GM23338 (cell line): ENCODE results near the gene IL1R1. TPM values are rescaled to one million over a fixed set of nuclear protein-coding genes. Genes with fewer than 3 reads are reported as not detected.

Experiments used
- ATAC-seq: fragments of 200-7000 bp; cut with Tn5 transposase; 3 replicates; pipeline ENCODE4 v1.9.1; 2020
- DNase-seq: peaks from one replicate; pipeline ENCODE4 v3.0.0-alpha.2; 2015; ENCODE audit warnings: low spot score
- H2AFZ ChIP-seq: fragments of 200-600 bp; sonication (generic); 2 replicates; pipeline ENCODE4 v1.8.0; 2016; ENCODE audit warnings: antibody characterized with exemption, mild to moderate bottlenecking, moderate library complexity
- H3F3A ChIP-seq: fragments of 200-600 bp; sonication (generic); replicated peaks from 2 replicates; pipeline ENCODE4 v1.8.0; 2017; ENCODE audit warnings: antibody characterized with exemption, mixed run types, low read depth
- H3K27ac ChIP-seq: fragments of 200-600 bp; sonication (generic); 2 replicates; pipeline ENCODE4 v1.6.1; 2016; ENCODE audit warnings: low read depth
- H3K27me3 ChIP-seq: fragments of 200-600 bp; sonication (generic); 2 replicates; pipeline ENCODE4 v1.8.0; 2016; ENCODE audit warnings: mild to moderate bottlenecking, mixed run types, moderate library complexity; ENCODE audit not compliant: insufficient read depth
- H3K36me3 ChIP-seq: fragments of 200-600 bp; sonication (generic); 2 replicates; pipeline ENCODE4 v1.8.0; 2016; ENCODE audit warnings: mild to moderate bottlenecking; ENCODE audit not compliant: insufficient read depth
- H3K4me1 ChIP-seq: fragments of 200-600 bp; sonication (generic); 2 replicates; pipeline ENCODE4 v1.8.0; 2016; ENCODE audit warnings: mild to moderate bottlenecking, moderate library complexity; ENCODE audit not compliant: insufficient read depth
- H3K4me2 ChIP-seq: fragments of 200-600 bp; sonication (generic); 2 replicates; pipeline ENCODE4 v1.7.1; 2017; ENCODE audit warnings: mixed run types
- H3K4me3 ChIP-seq: fragments of 200-600 bp; sonication (generic); 2 replicates; pipeline ENCODE4 v1.6.1; 2016; ENCODE audit warnings: mixed run types
- H3K79me2 ChIP-seq: fragments of 200-600 bp; sonication (generic); replicated peaks from 2 replicates; pipeline ENCODE4 v1.8.0; 2017; ENCODE audit warnings: mild to moderate bottlenecking; ENCODE audit not compliant: insufficient read depth
- H3K9me2 ChIP-seq: fragments of 200-600 bp; sonication (generic); 2 replicates; pipeline ENCODE4 v1.8.0; 2017; ENCODE audit not compliant: insufficient read depth
- H4K20me1 ChIP-seq: fragments of 200-600 bp; sonication (generic); replicated peaks from 2 replicates; pipeline ENCODE4 v1.8.0; 2017; ENCODE audit warnings: mild to moderate bottlenecking; ENCODE audit not compliant: insufficient read depth
- H3K27ac Mint-ChIP-seq: 2 replicates; pipeline ENCODE4 v1.8.0; 2020; ENCODE audit warnings: inconsistent platforms, mild to moderate bottlenecking, moderate library complexity, mixed read lengths
- H3K27me3 Mint-ChIP-seq: 3 replicates; pipeline ENCODE4 v1.8.0; 2022; ENCODE audit warnings: low read depth, mild to moderate bottlenecking, moderate library complexity, mixed read lengths, inconsistent platforms; ENCODE audit not compliant: insufficient read depth, poor library complexity
- H3K36me3 Mint-ChIP-seq: 3 replicates; pipeline ENCODE4 v1.8.0; 2021; ENCODE audit warnings: low read depth, mild to moderate bottlenecking, inconsistent platforms, moderate library complexity, mixed read lengths
- H3K4me1 Mint-ChIP-seq: 3 replicates; pipeline ENCODE4 v1.8.0; 2020; ENCODE audit warnings: mild to moderate bottlenecking, inconsistent platforms, mixed read lengths
- H3K4me3 Mint-ChIP-seq: 3 replicates; pipeline ENCODE4 v1.8.0; 2021; ENCODE audit warnings: moderate library complexity, mild to moderate bottlenecking, inconsistent platforms, mixed read lengths
- H3K9me3 Mint-ChIP-seq: 3 replicates; pipeline ENCODE4 v1.8.0; 2020; ENCODE audit warnings: moderate library complexity, mild to moderate bottlenecking, inconsistent platforms, mixed read lengths
- CREB1 ChIP-seq: fragments of 250-450 bp; sonication (Bioruptor Pico); IDR thresholded peaks from 2 replicates; pipeline ENCODE4 v1.5.0; 2020; ENCODE audit warnings: low read depth, mild to moderate bottlenecking, moderate library complexity
- EZH2 ChIP-seq: fragments of 200-600 bp; sonication (generic); IDR thresholded peaks from one replicate; pipeline ENCODE4 v1.8.0; 2017; ENCODE audit warnings: antibody characterized with exemption, mild to moderate bottlenecking, low read depth; ENCODE audit not compliant: unreplicated experiment
- EZH2phosphoT487 ChIP-seq: fragments of 200-600 bp; sonication (generic); IDR thresholded peaks from one replicate; pipeline ENCODE4 v1.8.1; 2018; ENCODE audit warnings: antibody characterized with exemption; ENCODE audit not compliant: unreplicated experiment
- JUNB ChIP-seq: IDR thresholded peaks from one replicate; pipeline ENCODE4 v1.6.1; 2016; ENCODE audit warnings: antibody characterized with exemption; ENCODE audit not compliant: unreplicated experiment
- NANOG ChIP-seq: IDR thresholded peaks from 2 replicates; pipeline ENCODE4 v1.6.1; 2016; ENCODE audit warnings: antibody characterized with exemption, borderline replicate concordance
- POLR2AphosphoS5 ChIP-seq: IDR thresholded peaks from 2 replicates; pipeline ENCODE4 v1.6.1; 2016; ENCODE audit warnings: antibody characterized with exemption, low read depth
- STAT1 ChIP-seq: IDR thresholded peaks from one replicate; pipeline ENCODE4 v1.6.1; 2016; ENCODE audit warnings: antibody characterized with exemption; ENCODE audit not compliant: unreplicated experiment
- ZNF114 ChIP-seq: fragments of 250-450 bp; sonication (Bioruptor Pico); IDR thresholded peaks from 2 replicates; pipeline ENCODE4 v1.5.0; 2020; ENCODE audit warnings: mild to moderate bottlenecking, moderate library complexity
- ZNF331 ChIP-seq: fragments of 250-450 bp; sonication (Bioruptor Pico); IDR thresholded peaks from 2 replicates; pipeline ENCODE4 v1.5.0; 2020; ENCODE audit warnings: low read depth, mild to moderate bottlenecking, moderate library complexity
- polyA plus RNA-seq: library from polyadenylated mRNA; unstranded; fragments of >200 nt; fragmentation: Nextera tagmentation; extraction: Ambion mirVana; gene quantifications from 2 replicates; pipeline ENCODE4 v1.2.1, GENCODE V29; 2016
- total RNA-seq: library from RNA; depleted of rRNA; stranded (reverse); fragments of >200 nt; shearing (Covaris generic); gene quantifications from 2 replicates; pipeline ENCODE4 v1.2.3, GENCODE V29; 2014
- TF ChIP-seq, protein P1 (sequence below): IDR thresholded peaks from 2 replicates; pipeline ENCODE4 v1.6.1; 2016; ENCODE audit warnings: antibody characterized with exemption
- TF ChIP-seq, protein P2 (sequence below), 2 experiments: fragments of 200-600 bp in 1 of 2; sonication (generic) in 1 of 2; conservative IDR thresholded peaks; 2 replicates each; pipeline versions ENCODE4 v1.5.1 to v1.6.1; 2016 to 2017; ENCODE audit warnings: antibody characterized with exemption in 2 of 2, low read depth in 2 of 2, mild to moderate bottlenecking in 2 of 2, moderate library complexity in 1 of 2
- TF ChIP-seq, protein P3 (sequence below): fragments of 250-450 bp; sonication (Bioruptor Pico); IDR thresholded peaks from 2 replicates; pipeline ENCODE4 v1.5.0; 2020; ENCODE audit warnings: mild to moderate bottlenecking, moderate library complexity
- TF ChIP-seq, protein P4 (sequence below): IDR thresholded peaks from one replicate; pipeline ENCODE4 v1.6.1; 2018; ENCODE audit warnings: antibody characterized with exemption; ENCODE audit not compliant: unreplicated experiment

The IL1R1 gene
- total and polyA plus RNA-seq, 2 experiments from 2014 or later: 0.17 TPM; not detected in 1

DNA sequence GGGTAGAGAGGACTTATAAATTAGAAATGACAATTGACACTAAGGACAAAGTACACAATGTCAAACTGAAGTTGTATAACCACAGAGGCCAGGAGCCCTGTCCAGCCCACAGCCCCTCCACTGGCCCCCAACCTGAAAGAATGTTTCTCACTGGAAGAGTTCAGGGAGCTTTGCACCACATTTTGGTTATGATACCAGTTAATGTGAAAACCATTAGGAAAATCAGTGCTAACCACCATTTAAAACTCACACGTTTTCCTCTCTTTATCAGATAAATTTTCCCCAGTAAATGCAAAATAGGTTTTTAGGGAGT lies 38.1 kb downstream of the IL1R1 start:
- no peaks in the 10 kb centered on the region for H4K20me1 ChIP-seq
- H3K27me3 Mint-ChIP-seq: no peaks in the 10 kb centered on the region

More for the DNA sequence above, 38.1 kb downstream of the IL1R1 start:
- H3K4me3 Mint-ChIP-seq: no peak overlapping the region
- Histone ChIP-seq H3K4me1 (no peaks in the 10 kb centered on the region; the same call in 1 of the 2 replicates), H3K4me3 (no peak overlapping the region), H3K4me2 (no peak overlapping the region), H3K9me2 (no peaks in the 10 kb centered on the region), H3K27me3 (peaks cover 4% of the 10 kb centered on the region), H2AFZ (no peak overlapping the region), H3F3A (no peaks in the 10 kb centered on the region), H3K79me2 (no peaks in the 10 kb centered on the region), H3K27ac (no peak overlapping the region), H3K36me3 (no peaks in the 10 kb centered on the region)
- no peaks in the 10 kb centered on the region for H3K36me3 Mint-ChIP-seq
- peaks cover 3% of the 10 kb centered on the region; the same call in 1 of the 3 replicates for H3K4me1 Mint-ChIP-seq
- no peak for DNase-seq
- H3K27ac Mint-ChIP-seq: no peak overlapping the region
- no peak for ATAC-seq
- no peaks in the 10 kb centered on the region for H3K9me3 Mint-ChIP-seq
- TF ChIP-seq, protein P1, sequence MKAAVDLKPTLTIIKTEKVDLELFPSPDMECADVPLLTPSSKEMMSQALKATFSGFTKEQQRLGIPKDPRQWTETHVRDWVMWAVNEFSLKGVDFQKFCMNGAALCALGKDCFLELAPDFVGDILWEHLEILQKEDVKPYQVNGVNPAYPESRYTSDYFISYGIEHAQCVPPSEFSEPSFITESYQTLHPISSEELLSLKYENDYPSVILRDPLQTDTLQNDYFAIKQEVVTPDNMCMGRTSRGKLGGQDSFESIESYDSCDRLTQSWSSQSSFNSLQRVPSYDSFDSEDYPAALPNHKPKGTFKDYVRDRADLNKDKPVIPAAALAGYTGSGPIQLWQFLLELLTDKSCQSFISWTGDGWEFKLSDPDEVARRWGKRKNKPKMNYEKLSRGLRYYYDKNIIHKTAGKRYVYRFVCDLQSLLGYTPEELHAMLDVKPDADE: no peak
- TF ChIP-seq, protein P2, sequence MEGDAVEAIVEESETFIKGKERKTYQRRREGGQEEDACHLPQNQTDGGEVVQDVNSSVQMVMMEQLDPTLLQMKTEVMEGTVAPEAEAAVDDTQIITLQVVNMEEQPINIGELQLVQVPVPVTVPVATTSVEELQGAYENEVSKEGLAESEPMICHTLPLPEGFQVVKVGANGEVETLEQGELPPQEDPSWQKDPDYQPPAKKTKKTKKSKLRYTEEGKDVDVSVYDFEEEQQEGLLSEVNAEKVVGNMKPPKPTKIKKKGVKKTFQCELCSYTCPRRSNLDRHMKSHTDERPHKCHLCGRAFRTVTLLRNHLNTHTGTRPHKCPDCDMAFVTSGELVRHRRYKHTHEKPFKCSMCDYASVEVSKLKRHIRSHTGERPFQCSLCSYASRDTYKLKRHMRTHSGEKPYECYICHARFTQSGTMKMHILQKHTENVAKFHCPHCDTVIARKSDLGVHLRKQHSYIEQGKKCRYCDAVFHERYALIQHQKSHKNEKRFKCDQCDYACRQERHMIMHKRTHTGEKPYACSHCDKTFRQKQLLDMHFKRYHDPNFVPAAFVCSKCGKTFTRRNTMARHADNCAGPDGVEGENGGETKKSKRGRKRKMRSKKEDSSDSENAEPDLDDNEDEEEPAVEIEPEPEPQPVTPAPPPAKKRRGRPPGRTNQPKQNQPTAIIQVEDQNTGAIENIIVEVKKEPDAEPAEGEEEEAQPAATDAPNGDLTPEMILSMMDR (conservative IDR thresholded peaks at IDR 0.05; ENCODE audit: low read depth in 2 of 2): no peak
- TF ChIP-seq ZNF114 (CRISPR knock-in tag): no peak
- TF ChIP-seq, protein P3, sequence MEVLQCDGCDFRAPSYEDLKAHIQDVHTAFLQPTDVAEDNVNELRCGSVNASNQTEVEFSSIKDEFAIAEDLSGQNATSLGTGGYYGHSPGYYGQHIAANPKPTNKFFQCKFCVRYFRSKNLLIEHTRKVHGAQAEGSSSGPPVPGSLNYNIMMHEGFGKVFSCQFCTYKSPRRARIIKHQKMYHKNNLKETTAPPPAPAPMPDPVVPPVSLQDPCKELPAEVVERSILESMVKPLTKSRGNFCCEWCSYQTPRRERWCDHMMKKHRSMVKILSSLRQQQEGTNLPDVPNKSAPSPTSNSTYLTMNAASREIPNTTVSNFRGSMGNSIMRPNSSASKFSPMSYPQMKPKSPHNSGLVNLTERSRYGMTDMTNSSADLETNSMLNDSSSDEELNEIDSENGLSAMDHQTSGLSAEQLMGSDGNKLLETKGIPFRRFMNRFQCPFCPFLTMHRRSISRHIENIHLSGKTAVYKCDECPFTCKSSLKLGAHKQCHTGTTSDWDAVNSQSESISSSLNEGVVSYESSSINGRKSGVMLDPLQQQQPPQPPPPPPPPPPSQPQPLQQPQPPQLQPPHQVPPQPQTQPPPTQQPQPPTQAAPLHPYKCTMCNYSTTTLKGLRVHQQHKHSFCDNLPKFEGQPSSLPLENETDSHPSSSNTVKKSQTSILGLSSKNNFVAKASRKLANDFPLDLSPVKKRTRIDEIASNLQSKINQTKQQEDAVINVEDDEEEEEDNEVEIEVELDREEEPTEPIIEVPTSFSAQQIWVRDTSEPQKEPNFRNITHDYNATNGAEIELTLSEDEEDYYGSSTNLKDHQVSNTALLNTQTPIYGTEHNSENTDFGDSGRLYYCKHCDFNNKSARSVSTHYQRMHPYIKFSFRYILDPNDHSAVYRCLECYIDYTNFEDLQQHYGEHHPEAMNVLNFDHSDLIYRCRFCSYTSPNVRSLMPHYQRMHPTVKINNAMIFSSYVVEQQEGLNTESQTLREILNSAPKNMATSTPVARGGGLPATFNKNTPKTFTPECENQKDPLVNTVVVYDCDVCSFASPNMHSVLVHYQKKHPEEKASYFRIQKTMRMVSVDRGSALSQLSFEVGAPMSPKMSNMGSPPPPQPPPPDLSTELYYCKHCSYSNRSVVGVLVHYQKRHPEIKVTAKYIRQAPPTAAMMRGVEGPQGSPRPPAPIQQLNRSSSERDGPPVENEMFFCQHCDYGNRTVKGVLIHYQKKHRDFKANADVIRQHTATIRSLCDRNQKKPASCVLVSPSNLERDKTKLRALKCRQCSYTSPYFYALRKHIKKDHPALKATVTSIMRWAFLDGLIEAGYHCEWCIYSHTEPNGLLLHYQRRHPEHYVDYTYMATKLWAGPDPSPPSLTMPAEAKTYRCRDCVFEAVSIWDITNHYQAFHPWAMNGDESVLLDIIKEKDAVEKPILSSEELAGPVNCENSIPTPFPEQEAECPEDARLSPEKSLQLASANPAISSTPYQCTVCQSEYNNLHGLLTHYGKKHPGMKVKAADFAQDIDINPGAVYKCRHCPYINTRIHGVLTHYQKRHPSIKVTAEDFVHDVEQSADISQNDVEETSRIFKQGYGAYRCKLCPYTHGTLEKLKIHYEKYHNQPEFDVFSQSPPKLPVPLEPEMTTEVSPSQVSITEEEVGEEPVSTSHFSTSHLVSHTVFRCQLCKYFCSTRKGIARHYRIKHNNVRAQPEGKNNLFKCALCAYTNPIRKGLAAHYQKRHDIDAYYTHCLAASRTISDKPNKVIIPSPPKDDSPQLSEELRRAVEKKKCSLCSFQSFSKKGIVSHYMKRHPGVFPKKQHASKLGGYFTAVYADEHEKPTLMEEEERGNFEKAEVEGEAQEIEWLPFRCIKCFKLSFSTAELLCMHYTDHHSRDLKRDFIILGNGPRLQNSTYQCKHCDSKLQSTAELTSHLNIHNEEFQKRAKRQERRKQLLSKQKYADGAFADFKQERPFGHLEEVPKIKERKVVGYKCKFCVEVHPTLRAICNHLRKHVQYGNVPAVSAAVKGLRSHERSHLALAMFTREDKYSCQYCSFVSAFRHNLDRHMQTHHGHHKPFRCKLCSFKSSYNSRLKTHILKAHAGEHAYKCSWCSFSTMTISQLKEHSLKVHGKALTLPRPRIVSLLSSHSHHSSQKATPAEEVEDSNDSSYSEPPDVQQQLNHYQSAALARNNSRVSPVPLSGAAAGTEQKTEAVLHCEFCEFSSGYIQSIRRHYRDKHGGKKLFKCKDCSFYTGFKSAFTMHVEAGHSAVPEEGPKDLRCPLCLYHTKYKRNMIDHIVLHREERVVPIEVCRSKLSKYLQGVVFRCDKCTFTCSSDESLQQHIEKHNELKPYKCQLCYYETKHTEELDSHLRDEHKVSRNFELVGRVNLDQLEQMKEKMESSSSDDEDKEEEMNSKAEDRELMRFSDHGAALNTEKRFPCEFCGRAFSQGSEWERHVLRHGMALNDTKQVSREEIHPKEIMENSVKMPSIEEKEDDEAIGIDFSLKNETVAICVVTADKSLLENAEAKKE: no peak
- TF ChIP-seq EZH2phosphoT487: no peak
- TF ChIP-seq, protein P4, sequence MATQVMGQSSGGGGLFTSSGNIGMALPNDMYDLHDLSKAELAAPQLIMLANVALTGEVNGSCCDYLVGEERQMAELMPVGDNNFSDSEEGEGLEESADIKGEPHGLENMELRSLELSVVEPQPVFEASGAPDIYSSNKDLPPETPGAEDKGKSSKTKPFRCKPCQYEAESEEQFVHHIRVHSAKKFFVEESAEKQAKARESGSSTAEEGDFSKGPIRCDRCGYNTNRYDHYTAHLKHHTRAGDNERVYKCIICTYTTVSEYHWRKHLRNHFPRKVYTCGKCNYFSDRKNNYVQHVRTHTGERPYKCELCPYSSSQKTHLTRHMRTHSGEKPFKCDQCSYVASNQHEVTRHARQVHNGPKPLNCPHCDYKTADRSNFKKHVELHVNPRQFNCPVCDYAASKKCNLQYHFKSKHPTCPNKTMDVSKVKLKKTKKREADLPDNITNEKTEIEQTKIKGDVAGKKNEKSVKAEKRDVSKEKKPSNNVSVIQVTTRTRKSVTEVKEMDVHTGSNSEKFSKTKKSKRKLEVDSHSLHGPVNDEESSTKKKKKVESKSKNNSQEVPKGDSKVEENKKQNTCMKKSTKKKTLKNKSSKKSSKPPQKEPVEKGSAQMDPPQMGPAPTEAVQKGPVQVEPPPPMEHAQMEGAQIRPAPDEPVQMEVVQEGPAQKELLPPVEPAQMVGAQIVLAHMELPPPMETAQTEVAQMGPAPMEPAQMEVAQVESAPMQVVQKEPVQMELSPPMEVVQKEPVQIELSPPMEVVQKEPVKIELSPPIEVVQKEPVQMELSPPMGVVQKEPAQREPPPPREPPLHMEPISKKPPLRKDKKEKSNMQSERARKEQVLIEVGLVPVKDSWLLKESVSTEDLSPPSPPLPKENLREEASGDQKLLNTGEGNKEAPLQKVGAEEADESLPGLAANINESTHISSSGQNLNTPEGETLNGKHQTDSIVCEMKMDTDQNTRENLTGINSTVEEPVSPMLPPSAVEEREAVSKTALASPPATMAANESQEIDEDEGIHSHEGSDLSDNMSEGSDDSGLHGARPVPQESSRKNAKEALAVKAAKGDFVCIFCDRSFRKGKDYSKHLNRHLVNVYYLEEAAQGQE: no peak
- TF ChIP-seq CREB1 (CRISPR knock-in tag): no peak
- TF ChIP-seq JUNB: no peak
- TF ChIP-seq STAT1: no peak
- no peak for TF ChIP-seq POLR2AphosphoS5
- no peak for TF ChIP-seq ZNF331 (CRISPR knock-in tag)
- TF ChIP-seq EZH2: no peak
- no peak for TF ChIP-seq NANOG
